HCT116 (cell line): ENCODE data around the gene CCDC32. TPM values are rescaled to one million over a fixed set of nuclear protein-coding genes. Genes with fewer than 3 reads are reported as not detected.

ENCODE experiments used
- ATAC-seq: fragments of 200-7000 bp; cut with Tn5 transposase; 2 replicates; pipeline ENCODE4 v1.9.1; 2020; ENCODE audit warnings: mild to moderate bottlenecking, moderate library complexity
- BruUV-seq: library from RNA; stranded (reverse); fragments of 400-500 nt; replicated peaks from 2 replicates; lab custom pipeline; 2021; lab: Mats Ljungman, UMichigan
- CTCF ChIA-PET: fragments of 300-600 bp; sonication (Branson Sonifier 250); formaldehyde crosslinking; loops from one replicate; lab custom pipeline; 2021; ENCODE audit warnings: antibody characterized with exemption; lab: Charles Lee
- POLR2A ChIA-PET: fragments of 300-600, 350-600 bp; sonication (Branson Sonifier 250); formaldehyde crosslinking; loops from one replicate; lab custom pipeline; 2021; ENCODE audit warnings: antibody characterized with exemption; lab: Charles Lee
- RAD21 ChIA-PET, 2 experiments: fragments of 300-600 bp; sonication (Branson Sonifier 250); formaldehyde crosslinking; loops; one replicate each; lab custom pipeline; 2023; ENCODE audit warnings: low total read pairs in 2 of 2; ENCODE audit not compliant: uncharacterized antibody in 2 of 2, unreplicated experiment in 2 of 2, low non-redundant PET in 1 of 2; lab: Charles Lee
- DNase-seq: peaks from one replicate; pipeline ENCODE4 v3.0.0-alpha.2; 2010; ENCODE audit warnings: low read depth, low spot score
- H2AFZ ChIP-seq: fragments of 200-600 bp; shearing (Covaris generic), sonication (generic); 2 replicates; pipeline ENCODE4 v1.6.1; 2017; ENCODE audit warnings: low read depth, mixed run types, mixed read lengths, antibody characterized with exemption, low read length; ENCODE audit not compliant: poor library complexity, severe bottlenecking
- H3K27ac ChIP-seq: 2 replicates; pipeline ENCODE4 v1.5.1; 2012; ENCODE audit warnings: low read depth, low read length
- H3K27me3 ChIP-seq: fragments of 200-600 bp; sonication (generic); 2 replicates; pipeline ENCODE4 v1.6.1; 2016; ENCODE audit warnings: mixed run types, low read length, mixed read lengths; ENCODE audit not compliant: insufficient read depth
- H3K36me3 ChIP-seq, 2 experiments: fragments of 200-500 bp in 1 of 2; fragments of 200-600 bp in 1 of 2; sonication (Bioruptor generic) in 1 of 2; sonication (generic) in 1 of 2; 2 replicates each; pipeline versions ENCODE4 v1.5.1 to v1.6.1; 2014 to 2016; ENCODE audit warnings: low read length in 2 of 2, inconsistent platforms in 1 of 2, mixed read lengths in 1 of 2, mixed run types in 1 of 2; ENCODE audit not compliant: insufficient read depth in 2 of 2, control insufficient read depth in 1 of 2
- H3K4me1 ChIP-seq, 2 experiments: fragments of 200-600 bp in 1 of 2; sonication (generic) in 1 of 2; 2 replicates each; pipeline versions ENCODE4 v1.5.1 to v1.6.1; 2012 to 2017; ENCODE audit warnings: low read length in 2 of 2, inconsistent platforms in 1 of 2, mild to moderate bottlenecking in 1 of 2, mixed read lengths in 1 of 2, mixed run types in 1 of 2, moderate library complexity in 1 of 2; ENCODE audit not compliant: insufficient read depth in 2 of 2, control insufficient read depth in 1 of 2
- H3K4me2 ChIP-seq: fragments of 200-600 bp; sonication (generic); 2 replicates; pipeline ENCODE4 v1.6.1; 2017; ENCODE audit warnings: mixed run types, low read length, mixed read lengths
- H3K4me3 ChIP-seq, 2 experiments: fragments of 200-600 bp in 1 of 2; sonication (generic) in 1 of 2; replicated peaks in 1 of 2; 2 replicates each; pipeline ENCODE4 v1.5.1; 2011 to 2016; ENCODE audit warnings: low read length in 2 of 2, control low read depth in 1 of 2, low read depth in 1 of 2, mild to moderate bottlenecking in 1 of 2, mixed read lengths in 1 of 2, mixed run types in 1 of 2
- H3K79me2 ChIP-seq: fragments of 200-600 bp; sonication (generic); 2 replicates; pipeline ENCODE4 v1.6.1; 2017; ENCODE audit warnings: mild to moderate bottlenecking, mixed run types, low read length, moderate library complexity, mixed read lengths; ENCODE audit not compliant: insufficient read depth
- H3K9ac ChIP-seq: fragments of 200-600 bp; sonication (generic); 2 replicates; pipeline ENCODE4 v1.6.1; 2016; ENCODE audit warnings: low read length, mixed read lengths
- H3K9me2 ChIP-seq: fragments of 200-600 bp; sonication (generic), shearing (Covaris generic); 2 replicates; pipeline ENCODE4 v1.6.1; 2017; ENCODE audit warnings: mixed run types, mild to moderate bottlenecking, moderate library complexity; ENCODE audit not compliant: insufficient read depth
- H3K9me3 ChIP-seq, 2 experiments: fragments of 200-500 bp in 1 of 2; fragments of 200-600 bp in 1 of 2; sonication (Bioruptor generic) in 1 of 2; sonication (generic) in 1 of 2; 2 replicates each; pipeline ENCODE4 v1.6.1; 2014 to 2017; ENCODE audit warnings: low read length in 2 of 2, mixed read lengths in 2 of 2, inconsistent platforms in 1 of 2, low read depth in 1 of 2, mild to moderate bottlenecking in 1 of 2, mixed run types in 1 of 2, moderate library complexity in 1 of 2; ENCODE audit not compliant: control insufficient read depth in 1 of 2, insufficient read depth in 1 of 2
- H4K20me1 ChIP-seq: fragments of 200-600 bp; sonication (generic), shearing (Covaris generic); 2 replicates; pipeline ENCODE4 v1.6.1; 2017; ENCODE audit warnings: mixed run types, mild to moderate bottlenecking, moderate library complexity; ENCODE audit not compliant: insufficient read depth
- ATF3 ChIP-seq: IDR thresholded peaks from 2 replicates; pipeline ENCODE4 v1.6.1; 2012
- CBX3 ChIP-seq: IDR thresholded peaks from 2 replicates; pipeline ENCODE4 v1.6.1; 2012; ENCODE audit warnings: low read depth
- CTCF ChIP-seq, 3 experiments: fragments of 200-600 bp in 1 of 3; sonication (generic) in 1 of 3; IDR thresholded peaks in 2 of 3; conservative IDR thresholded peaks in 1 of 3; 2 replicates each; pipeline ENCODE4 v1.5.1; 2012 to 2017; ENCODE audit warnings: low read depth in 2 of 3, low read length in 2 of 3, antibody characterized with exemption in 1 of 3, borderline replicate concordance in 1 of 3, control low read depth in 1 of 3, mild to moderate bottlenecking in 1 of 3, mixed read lengths in 1 of 3, mixed run types in 1 of 3, moderate library complexity in 1 of 3; ENCODE audit not compliant: insufficient read depth in 1 of 3
- EGR1 ChIP-seq: IDR thresholded peaks from 2 replicates; pipeline ENCODE4 v1.6.1; 2012; ENCODE audit warnings: low read depth
- ELF1 ChIP-seq: IDR thresholded peaks from 2 replicates; pipeline ENCODE4 v1.6.1; 2012; ENCODE audit warnings: low read depth, borderline replicate concordance
- EZH2phosphoT487 ChIP-seq: fragments of 200-600 bp; IDR thresholded peaks from 2 replicates; pipeline ENCODE4 v1.6.1; 2018; ENCODE audit warnings: antibody characterized with exemption, borderline replicate concordance
- FOSL1 ChIP-seq: IDR thresholded peaks from 2 replicates; pipeline ENCODE4 v1.6.1; 2012; ENCODE audit warnings: low read depth
- POLR2A ChIP-seq: IDR thresholded peaks from 2 replicates; pipeline ENCODE4 v1.7.0; 2011; ENCODE audit warnings: borderline replicate concordance; ENCODE audit not compliant: insufficient read depth, insufficient read length; ENCODE audit errors: extremely low read depth
- POLR2AphosphoS5 ChIP-seq: IDR thresholded peaks from 2 replicates; pipeline ENCODE4 v1.6.1; 2011; ENCODE audit warnings: mild to moderate bottlenecking, low read depth, low read length, moderate library complexity
- RAD21 ChIP-seq: IDR thresholded peaks from 2 replicates; pipeline ENCODE4 v1.6.1; 2012; ENCODE audit warnings: low read depth, mild to moderate bottlenecking
- SIN3A ChIP-seq: IDR thresholded peaks from 2 replicates; pipeline ENCODE4 v1.6.1; 2012; ENCODE audit warnings: low read depth
- SRF ChIP-seq: IDR thresholded peaks from 2 replicates; pipeline ENCODE4 v1.6.1; 2012; ENCODE audit warnings: low read depth
- TCF7L2 ChIP-seq: IDR thresholded peaks from 2 replicates; pipeline ENCODE4 v1.7.0; 2011; ENCODE audit warnings: borderline replicate concordance, inconsistent platforms; ENCODE audit not compliant: insufficient read depth, insufficient read length; ENCODE audit errors: extremely low read depth
- YY1 ChIP-seq: IDR thresholded peaks from 2 replicates; pipeline ENCODE4 v1.6.1; 2011; ENCODE audit warnings: low read length, low read depth, moderate library complexity, mild to moderate bottlenecking; ENCODE audit not compliant: insufficient replicate concordance; ENCODE audit errors: extremely low read depth
- intact Hi-C: fragments of 100-400 bp; cut with micrococcal nuclease; formaldehyde crosslinking; loops from 2 replicates; pipeline ENCODE4 v1.10.0; 2022
- total RNA-seq: library from RNA; stranded (reverse); gene quantifications from one replicate; pipeline ENCODE4 v1.2.1, GENCODE V29; 2021; ENCODE audit not compliant: unreplicated experiment
- TF ChIP-seq, protein P1 (sequence below): IDR thresholded peaks from 2 replicates; pipeline ENCODE4 v1.6.1; 2012

CCDC32 gene
- total RNA-seq, 1 experiment from 2014 or later, result 18.6 TPM

- Histone ChIP-seq H3K4me1 (no peaks in the 10 kb centered on the region), H3K9me2 (no peaks in the 10 kb centered on the region), H3K36me3 (no peaks in the 10 kb centered on the region), H2AFZ (no peak overlapping the region), H3K79me2 (no peaks in the 10 kb centered on the region), H3K4me3 (no peak overlapping the region), H3K9me3 (no peaks in the 10 kb centered on the region), H3K9ac (no peak overlapping the region), H3K27ac (no peak overlapping the region), H3K27me3 (no peaks in the 10 kb centered on the region), H3K4me2 (no peak overlapping the region), H4K20me1 (no peaks in the 10 kb centered on the region)
- no peak for DNase-seq
- ChIA-PET CTCF (interaction anchor here (0.7 kb wide), 1 partner anchor 43 kb away, joined by 3 read pairs; no protein-coding TSS in a partner anchor), POLR2A (no interaction called here), RAD21 (no interaction called here)
- no TSS peak for BruUV-seq
- TF ChIP-seq ELF1 (no peak), RAD21 (no peak), TCF7L2 (no peak), EZH2phosphoT487 (no peak), POLR2AphosphoS5 (no peak), ATF3 (no peak), SIN3A (no peak), CBX3 (no peak), POLR2A (no peak), SRF (no peak), CTCF (IDR thresholded peaks at IDR 0.05 in 2 of 3, conservative IDR thresholded peaks at IDR 0.05 in 1 of 3; ENCODE audit: borderline replicate concordance in 1 of 3, insufficient read depth in 1 of 3, low read depth in 2 of 3, low read length in 2 of 3) (no peak), EGR1 (no peak), YY1 (no peak), FOSL1 (no peak)
- TF ChIP-seq, protein P1, sequence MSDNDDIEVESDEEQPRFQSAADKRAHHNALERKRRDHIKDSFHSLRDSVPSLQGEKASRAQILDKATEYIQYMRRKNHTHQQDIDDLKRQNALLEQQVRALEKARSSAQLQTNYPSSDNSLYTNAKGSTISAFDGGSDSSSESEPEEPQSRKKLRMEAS, result no peak
- ATAC-seq, result no peak
- intact Hi-C loops, result no loop called here
Observed at GRCh38 chr15:40525855-40526254, 39.0 kb downstream of the CCDC32 start.
